Right lobe of liver (tissue), 4 donors: ENCODE results near the gene PNCK.
A peak's percentile ranks its signal among the peaks of the same experiment; 100 is the strongest.

ENCODE experiments used
- POLR2A ChIP-seq: fragments of 450-650 bp; IDR thresholded peaks from one replicate; pipeline ENCODE4 v1.6.1; 2017; ENCODE audit warnings: antibody characterized with exemption, mild to moderate bottlenecking
- TF ChIP-seq, protein P1 (sequence below), 4 donors: fragments of 200-600 bp in 3 of 4; fragments of 450-650 bp in 1 of 4; IDR thresholded peaks; one replicate each; pipeline versions ENCODE4 v1.5.1 to v1.8.0; 2016 to 2022; ENCODE audit warnings: antibody characterized with exemption in 4 of 4, mild to moderate bottlenecking in 2 of 4
- donor health status: DM: no; HTN: no; CAD: no.
- donor health status: DM: no; HTN: no; CAD: no.
- donor health status: DM: no; HTN: yes; CAD: no.

DNA sequence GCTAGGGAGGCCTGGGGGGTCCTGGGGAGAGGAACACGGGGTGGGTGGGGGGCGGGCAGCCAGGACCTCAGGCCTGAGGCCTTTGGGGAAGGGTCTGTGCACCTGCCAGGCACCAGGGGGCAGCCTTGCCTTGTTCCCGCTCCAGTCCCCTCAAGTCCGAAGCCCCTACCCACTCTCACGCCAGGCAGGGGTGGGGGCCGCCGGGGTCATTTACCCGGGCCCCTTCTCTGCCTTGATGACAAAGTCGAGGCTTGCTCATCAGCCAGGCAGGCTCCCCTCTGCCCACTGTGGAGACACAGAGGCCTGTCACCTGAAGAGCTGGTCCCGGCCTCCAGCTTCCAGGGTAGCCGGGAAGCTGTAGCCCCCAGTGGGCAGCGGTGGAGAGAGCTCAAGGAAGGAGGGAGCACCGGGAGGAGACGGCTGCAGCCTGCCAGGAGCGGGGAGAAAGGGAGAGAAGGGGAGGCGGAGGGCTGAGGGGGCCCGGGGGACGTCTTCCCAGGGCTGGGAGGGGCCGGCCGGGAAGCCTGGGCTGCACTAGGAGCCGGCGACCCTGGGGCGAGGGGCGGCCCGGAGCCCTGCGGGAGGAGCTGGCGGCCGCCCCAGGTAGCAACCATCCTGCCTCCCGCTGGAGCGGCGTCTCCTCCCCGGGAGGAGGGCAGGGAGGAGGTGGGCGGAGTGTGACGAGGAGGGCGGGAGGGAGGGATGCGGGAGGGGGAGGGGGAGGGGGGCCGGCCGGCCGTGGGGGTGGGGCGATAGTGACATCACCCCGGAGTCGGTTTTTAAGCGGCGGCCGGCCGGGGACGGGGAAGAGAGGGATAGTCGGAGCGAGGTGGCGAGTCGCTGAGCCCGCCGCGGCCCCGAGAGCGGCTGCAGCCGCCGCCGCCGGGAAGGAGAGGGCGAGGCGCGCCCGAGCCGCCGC, 13.8 kb upstream of the PNCK start, which contains the start of gene SLC6A8:
- peak; percentile 28 for TF ChIP-seq POLR2A
- TF ChIP-seq, protein P1, sequence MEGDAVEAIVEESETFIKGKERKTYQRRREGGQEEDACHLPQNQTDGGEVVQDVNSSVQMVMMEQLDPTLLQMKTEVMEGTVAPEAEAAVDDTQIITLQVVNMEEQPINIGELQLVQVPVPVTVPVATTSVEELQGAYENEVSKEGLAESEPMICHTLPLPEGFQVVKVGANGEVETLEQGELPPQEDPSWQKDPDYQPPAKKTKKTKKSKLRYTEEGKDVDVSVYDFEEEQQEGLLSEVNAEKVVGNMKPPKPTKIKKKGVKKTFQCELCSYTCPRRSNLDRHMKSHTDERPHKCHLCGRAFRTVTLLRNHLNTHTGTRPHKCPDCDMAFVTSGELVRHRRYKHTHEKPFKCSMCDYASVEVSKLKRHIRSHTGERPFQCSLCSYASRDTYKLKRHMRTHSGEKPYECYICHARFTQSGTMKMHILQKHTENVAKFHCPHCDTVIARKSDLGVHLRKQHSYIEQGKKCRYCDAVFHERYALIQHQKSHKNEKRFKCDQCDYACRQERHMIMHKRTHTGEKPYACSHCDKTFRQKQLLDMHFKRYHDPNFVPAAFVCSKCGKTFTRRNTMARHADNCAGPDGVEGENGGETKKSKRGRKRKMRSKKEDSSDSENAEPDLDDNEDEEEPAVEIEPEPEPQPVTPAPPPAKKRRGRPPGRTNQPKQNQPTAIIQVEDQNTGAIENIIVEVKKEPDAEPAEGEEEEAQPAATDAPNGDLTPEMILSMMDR (IDR thresholded peaks at IDR 0.05), result peak in 1 of 4 donors; percentile 15
